Loucy (cell line): ENCODE measurements around the gene CLDN16.

Source experiments
- EZH2phosphoT487 ChIP-seq: fragments of 200-600 bp; IDR thresholded peaks from 2 replicates; pipeline ENCODE4 v1.6.1; 2018; ENCODE audit warnings: antibody characterized with exemption, mild to moderate bottlenecking, moderate library complexity, borderline replicate concordance
- TF ChIP-seq, protein P1 (sequence below): fragments of 200-600 bp; sonication (generic); conservative IDR thresholded peaks from 2 replicates; pipeline ENCODE4 v1.5.1; 2014; ENCODE audit warnings: mild to moderate bottlenecking, antibody characterized with exemption, low read length

DNA sequence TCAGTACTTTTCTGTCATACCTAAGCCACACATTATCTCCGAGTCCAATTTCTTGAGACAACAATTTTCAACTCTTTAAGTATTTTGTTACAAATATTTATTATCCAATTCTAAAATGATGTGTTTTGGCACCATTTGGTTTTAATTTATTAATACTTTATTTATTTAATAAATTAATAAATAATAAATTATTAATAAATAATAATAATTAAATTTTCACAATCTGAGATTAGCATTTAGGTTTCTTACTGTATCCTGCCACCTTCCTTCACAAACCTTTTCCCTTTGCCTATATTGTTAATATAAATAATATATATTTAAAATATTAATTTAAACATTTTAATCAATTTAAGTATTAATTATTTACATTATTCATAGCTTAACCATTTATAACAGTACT is 37.9 kb downstream of the CLDN16 start:
- TF ChIP-seq, protein P1, sequence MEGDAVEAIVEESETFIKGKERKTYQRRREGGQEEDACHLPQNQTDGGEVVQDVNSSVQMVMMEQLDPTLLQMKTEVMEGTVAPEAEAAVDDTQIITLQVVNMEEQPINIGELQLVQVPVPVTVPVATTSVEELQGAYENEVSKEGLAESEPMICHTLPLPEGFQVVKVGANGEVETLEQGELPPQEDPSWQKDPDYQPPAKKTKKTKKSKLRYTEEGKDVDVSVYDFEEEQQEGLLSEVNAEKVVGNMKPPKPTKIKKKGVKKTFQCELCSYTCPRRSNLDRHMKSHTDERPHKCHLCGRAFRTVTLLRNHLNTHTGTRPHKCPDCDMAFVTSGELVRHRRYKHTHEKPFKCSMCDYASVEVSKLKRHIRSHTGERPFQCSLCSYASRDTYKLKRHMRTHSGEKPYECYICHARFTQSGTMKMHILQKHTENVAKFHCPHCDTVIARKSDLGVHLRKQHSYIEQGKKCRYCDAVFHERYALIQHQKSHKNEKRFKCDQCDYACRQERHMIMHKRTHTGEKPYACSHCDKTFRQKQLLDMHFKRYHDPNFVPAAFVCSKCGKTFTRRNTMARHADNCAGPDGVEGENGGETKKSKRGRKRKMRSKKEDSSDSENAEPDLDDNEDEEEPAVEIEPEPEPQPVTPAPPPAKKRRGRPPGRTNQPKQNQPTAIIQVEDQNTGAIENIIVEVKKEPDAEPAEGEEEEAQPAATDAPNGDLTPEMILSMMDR = no peak
- TF ChIP-seq EZH2phosphoT487 = no peak
